DMS114 treated with DMSO at 0.1 percent for 48 hours (cell line): Measurements from ENCODE around the gene CDKAL1.
"Not testable (repeated sequence)": the region's sequence is repeated elsewhere in the genome, so short reads cannot be mapped to it uniquely, and the experiment has no call there.

Experiments used
- DNase-seq: peaks from one replicate; lab custom pipeline; 2025; ENCODE audit not compliant: unreplicated experiment; lab: John Stamatoyannopoulos, UW

Gene CDKAL1

GRCh38 chr6:20732896-20733295 lies 198.6 kb downstream of the CDKAL1 start:
- no peak for DNase-seq

DNA sequence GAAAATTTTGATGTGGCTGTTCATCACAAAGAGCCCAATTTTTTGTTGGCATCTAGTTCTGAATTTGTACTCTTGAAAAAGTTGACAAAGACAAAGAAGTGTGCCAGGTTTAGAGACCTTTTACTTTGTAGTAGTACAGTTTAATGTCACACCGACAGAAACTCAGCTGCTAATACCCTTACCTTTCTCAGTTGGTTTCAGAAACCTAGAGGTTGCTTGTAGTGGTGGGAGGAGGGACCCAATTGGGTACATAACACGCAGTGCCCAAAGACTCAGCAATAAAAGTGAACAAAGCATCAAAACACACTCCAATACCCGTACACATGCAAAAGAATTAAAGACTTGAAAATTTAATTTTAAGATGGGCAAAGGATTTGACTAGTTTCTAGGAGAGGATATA lies 203.7 kb downstream of the CDKAL1 start:
- no peak for DNase-seq

- DNase-seq, result no peak
Observed at GRCh38 chr6:20740088-20740487, 205.8 kb downstream of the CDKAL1 start.

DNA sequence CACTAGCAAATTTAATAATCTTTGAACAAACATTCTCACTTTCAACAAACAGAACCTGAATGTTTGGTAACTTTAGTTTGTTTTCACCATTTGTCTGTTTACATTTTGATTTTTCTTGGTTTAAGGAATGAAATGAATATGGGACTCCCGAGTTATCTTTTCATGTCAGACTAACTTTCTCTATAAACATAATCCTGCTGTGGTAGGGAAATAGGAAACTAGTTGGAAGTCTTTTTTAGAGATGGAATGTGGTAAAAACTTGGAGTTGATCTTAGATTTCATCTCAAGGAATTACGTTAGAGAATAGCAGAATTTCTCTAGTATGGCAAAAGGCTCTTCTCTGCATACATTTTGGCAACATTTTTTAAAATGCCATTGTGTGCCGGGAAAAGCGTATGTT lies 206.5 kb downstream of the CDKAL1 start:
- DNase-seq, result no peak

GRCh38 chr6:20741490-20741889 lies 207.2 kb downstream of the CDKAL1 start:
- no peak for DNase-seq

DNA sequence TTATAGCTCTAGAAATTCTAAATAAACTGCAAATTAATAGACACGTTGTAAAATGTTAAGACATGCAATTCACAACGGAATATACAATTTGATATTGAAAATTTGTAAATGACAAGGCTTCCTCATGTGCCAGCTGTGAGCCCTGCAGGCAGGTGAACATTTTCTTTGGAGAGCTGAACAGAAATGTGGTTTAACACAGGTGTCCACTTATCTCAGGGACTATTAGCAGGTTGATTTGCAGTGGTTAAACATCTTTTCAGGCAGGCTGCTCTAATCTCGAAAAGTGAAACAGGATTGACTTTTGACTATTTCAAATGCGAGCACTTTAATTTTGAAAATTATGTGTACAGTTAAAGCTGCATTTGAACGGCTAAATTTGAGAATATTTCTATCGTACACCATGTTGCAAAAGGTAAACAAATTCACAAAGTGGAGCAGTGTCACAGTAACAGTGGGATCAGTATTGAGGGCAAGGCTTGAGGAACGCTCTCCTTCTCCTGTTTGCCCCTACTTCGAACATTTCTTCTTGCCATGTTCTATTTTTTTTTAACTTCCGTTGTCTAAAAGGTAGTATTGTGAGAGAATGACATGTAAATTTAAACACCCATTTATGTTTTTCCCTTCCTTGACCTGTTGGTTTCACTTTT lies 210.8 kb downstream of the CDKAL1 start:
- DNase-seq, result no peak

DNA sequence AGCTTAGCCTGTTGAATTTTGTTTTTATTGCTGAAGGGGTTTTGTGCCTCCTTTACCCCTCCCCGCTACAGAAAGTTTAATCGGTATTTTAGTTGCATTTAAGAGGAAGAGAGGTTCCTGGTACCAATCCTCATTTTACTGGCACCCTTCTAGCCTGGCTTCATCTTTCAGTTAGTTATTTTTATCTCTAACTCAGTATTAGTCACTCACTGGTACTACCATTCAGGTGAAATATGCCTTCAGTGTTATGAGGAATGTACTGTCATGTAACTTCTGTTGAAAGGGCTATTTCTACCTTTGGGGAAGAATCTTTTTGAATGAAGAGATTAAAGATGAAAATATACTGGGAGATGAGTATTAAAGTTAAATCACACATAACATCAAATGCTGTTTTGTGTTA lies 211.8 kb downstream of the CDKAL1 start:
- DNase-seq, result no peak

DNA sequence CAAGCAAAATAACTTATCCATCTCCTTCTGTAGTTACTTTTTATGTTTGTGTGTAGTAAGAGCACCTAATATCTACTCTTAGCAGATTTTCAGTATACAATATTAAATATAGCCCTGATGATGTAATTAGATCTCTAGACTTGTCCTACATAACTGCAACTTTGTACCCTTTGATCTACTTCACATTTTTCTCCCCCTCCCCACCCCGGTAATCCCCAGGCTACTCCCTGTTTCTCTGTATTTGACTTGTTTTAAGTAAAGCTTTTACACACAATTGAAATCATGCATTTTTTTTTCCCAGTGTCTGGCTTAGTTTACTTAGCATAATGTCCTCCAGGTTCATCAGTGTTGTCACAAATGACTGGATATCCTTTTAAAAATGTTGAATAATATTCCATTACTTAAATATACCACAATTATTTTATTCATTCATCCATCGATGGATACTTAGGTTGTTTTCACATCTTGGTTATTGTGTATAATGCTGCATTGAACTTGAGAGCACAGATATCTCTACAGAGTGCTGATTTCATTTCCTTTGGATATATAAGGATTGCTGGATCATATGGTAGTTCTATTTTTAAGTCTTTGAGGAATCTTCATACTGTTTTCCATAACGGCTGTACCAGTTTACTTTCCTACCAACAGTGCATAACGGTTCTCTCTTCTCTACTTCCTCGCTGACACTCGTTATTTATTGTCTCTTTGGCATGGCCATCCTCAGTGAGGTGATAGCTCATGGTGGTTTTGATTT lies 212.7 kb downstream of the CDKAL1 start:
- no peak for DNase-seq

GRCh38 chr6:20747991-20748390 lies 213.7 kb downstream of the CDKAL1 start:
- DNase-seq, result no peak

GRCh38 chr6:20751293-20751935 lies 217.2 kb downstream of the CDKAL1 start:
- no peak for DNase-seq

DNA sequence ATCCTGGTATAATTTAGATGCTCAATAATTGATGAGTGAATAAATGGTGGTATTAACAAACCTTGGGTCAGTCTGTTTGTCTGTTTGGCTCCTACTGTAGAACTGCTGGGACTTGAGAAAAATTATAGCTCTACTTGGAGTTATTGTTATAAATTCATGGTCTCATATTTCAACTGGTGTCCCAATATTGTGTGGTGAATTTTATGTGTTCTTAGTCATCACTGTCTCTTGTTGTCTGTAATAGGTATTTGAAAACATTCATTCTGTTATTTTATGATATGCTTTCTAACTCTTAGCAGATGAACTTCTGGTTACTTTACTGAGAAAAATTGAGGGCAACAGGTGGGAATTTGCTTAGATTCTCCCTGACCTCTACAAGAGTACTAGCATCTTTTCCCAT lies 221.4 kb downstream of the CDKAL1 start:
- no peak for DNase-seq

DNA sequence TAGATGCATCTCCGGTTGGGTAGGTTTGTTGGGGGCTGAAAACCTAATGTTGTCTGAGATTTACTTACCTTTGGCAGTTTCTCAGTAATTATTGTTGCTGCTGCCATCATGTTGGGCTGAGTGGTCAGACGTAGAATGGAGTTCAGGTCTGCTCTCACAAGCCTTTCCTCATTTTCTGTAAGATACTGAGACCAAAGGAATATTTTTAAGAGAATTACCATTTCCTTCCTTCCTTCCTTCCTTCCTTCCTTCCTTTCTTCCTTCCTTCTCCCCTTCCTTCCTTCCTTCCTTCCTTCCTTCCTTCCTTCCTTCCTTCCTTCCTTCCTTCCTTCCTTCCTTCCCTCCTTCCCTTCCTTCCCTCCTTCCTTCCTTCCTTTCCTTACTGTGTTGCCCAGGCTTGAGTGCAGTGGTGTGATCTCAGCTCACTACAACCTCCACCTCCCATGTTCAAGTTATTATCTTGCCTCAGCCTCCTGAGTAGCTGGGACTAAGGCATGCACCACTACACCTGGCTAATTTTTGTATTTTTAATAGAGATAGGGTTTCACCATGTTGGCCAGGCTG lies 222.4 kb downstream of the CDKAL1 start:
- DNase-seq, result not testable (repeated sequence)

- no peak for DNase-seq
Observed at GRCh38 chr6:20757761-20758160, 223.5 kb downstream of the CDKAL1 start.

GRCh38 chr6:20763296-20763695 lies 229.0 kb downstream of the CDKAL1 start:
- no peak for DNase-seq

GRCh38 chr6:20769631-20770030 lies 235.4 kb downstream of the CDKAL1 start:
- no peak for DNase-seq

DNA sequence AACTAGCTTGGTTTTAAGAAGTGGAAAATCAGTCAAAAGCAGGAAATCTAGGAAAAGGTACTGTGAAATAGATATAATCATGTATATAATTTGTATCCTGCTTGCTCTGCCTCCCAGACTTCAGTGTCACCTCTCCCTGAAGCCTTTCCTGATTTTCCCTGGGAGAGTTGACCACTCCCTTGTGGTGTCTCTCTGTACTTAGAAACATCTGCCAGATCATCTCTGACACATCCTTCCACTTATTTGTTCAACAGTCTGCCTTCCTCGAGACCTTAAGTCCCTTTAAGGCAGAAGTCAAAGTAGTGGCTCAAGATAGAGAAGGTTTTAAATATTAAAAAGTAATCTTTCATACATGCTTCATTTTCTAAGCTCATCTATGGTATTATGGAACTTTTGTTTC lies 236.5 kb downstream of the CDKAL1 start:
- DNase-seq, result no peak

DNA sequence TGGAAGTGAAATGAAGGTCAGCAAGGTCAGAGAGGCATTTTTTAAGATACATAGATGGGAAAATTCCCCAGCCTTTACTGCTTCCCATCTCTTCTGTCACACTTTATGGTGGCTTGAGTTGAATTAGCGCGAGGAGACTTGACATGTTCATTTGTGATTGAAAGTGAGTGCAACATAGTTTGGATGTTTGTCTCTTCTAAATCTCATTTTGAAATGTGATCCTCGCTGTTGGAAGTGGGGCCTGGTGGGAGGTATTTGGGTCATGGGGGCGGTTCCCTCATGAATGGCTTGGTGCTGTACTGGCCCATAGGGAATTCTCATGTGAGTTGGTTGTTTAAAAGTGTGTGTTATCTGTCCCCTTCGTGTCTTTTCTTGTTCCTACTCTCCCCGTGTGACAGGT lies 237.2 kb downstream of the CDKAL1 start:
- DNase-seq, result no peak

DNA sequence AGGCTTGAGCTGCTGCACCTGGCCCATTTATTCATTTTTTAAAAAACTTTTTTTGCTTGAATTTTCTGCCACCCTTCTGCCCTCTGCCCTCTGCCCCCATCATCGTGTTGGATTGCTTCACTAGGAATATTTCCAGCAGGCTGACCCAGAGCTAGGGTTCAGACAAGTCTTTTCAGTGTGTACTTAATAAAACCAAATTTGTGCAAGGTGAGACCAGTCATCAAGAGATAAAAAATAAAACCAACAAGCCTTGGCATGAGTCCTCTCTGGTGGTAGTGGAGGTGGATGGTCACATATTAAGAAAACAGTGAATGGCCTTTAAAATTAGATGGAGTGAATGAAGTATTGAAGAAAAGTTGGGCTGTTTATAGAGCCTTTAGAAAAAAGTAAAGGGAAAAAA lies 239.6 kb downstream of the CDKAL1 start:
- DNase-seq, result no peak

GRCh38 chr6:20775981-20776380 lies 241.7 kb downstream of the CDKAL1 start:
- no peak for DNase-seq

DNA sequence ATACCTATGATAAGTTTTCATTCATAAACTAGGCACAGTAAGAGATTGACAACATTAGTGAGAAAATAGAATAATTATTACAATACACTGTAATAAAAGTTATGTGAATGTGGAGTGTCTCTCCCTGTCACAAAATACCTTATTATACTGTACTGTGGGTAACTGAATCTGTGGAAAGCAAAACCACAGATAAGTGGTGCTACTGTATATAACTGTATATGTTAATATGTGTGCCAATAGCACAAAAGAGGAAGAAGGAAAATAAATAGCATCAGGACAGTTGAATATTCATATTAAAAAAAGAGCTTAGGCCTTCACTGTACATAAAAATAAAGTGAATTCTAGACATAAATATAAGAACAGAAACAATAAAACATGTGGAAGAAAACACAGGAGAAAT lies 243.5 kb downstream of the CDKAL1 start:
- no peak for DNase-seq

GRCh38 chr6:20778459-20778858 lies 244.2 kb downstream of the CDKAL1 start:
- no peak for DNase-seq

GRCh38 chr6:20778912-20779311 lies 244.7 kb downstream of the CDKAL1 start:
- no peak for DNase-seq
